SK-N-MC (cell line): ENCODE results near the gene LIN9.

Experiments used
- EZH2 ChIP-seq: fragments of 200-600 bp; sonication (generic); IDR thresholded peaks from one replicate; pipeline ENCODE4 v1.6.1; 2017; ENCODE audit warnings: antibody characterized with exemption
- FOXP2 ChIP-seq: optimal IDR thresholded peaks from 2 replicates; pipeline ENCODE3; 2011; ENCODE audit warnings: mild to moderate bottlenecking, moderate library complexity; ENCODE audit not compliant: insufficient read depth; ENCODE audit errors: extremely low read length, control extremely low read depth
- POLR2AphosphoS5 ChIP-seq: IDR thresholded peaks from 2 replicates; pipeline ENCODE4 v1.6.1; 2012; ENCODE audit warnings: mild to moderate bottlenecking, low read depth, low read length, borderline replicate concordance

DNA sequence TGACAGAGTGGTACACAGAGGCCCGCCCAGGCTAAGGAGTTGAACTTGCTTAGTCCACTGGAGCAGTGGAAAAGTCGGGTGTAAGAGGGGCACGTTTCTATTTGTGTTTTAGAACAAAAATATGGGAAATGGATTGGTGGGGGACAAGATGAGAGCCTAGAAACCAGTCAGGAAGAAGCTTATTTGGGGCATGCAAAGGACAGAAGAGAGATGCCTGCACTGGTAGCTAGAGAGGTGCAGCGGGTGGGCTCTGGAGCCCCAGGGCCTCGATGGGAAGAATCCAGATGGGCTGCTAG lies 1.2 kb upstream of the LIN9 start:
- TF ChIP-seq POLR2AphosphoS5 (no peak), EZH2 (no peak), FOXP2 (no peak)
